GM23338 (cell line): ENCODE results near the gene NDUFS7.

ENCODE experiments used
- CREB1 ChIP-seq: fragments of 250-450 bp; sonication (Bioruptor Pico); IDR thresholded peaks from 2 replicates; pipeline ENCODE4 v1.5.0; 2020; ENCODE audit warnings: low read depth, mild to moderate bottlenecking, moderate library complexity
- CTCF ChIP-seq, 2 experiments: fragments of 200-600 bp in 1 of 2; sonication (generic) in 1 of 2; conservative IDR thresholded peaks; 2 replicates each; pipeline versions ENCODE4 v1.5.1 to v1.6.1; 2016 to 2017; ENCODE audit warnings: antibody characterized with exemption in 2 of 2, low read depth in 2 of 2, mild to moderate bottlenecking in 2 of 2, moderate library complexity in 1 of 2
- EZH2phosphoT487 ChIP-seq: fragments of 200-600 bp; sonication (generic); IDR thresholded peaks from one replicate; pipeline ENCODE4 v1.8.1; 2018; ENCODE audit warnings: antibody characterized with exemption; ENCODE audit not compliant: unreplicated experiment
- POLR2AphosphoS5 ChIP-seq: IDR thresholded peaks from 2 replicates; pipeline ENCODE4 v1.6.1; 2016; ENCODE audit warnings: antibody characterized with exemption, low read depth
- REST ChIP-seq: IDR thresholded peaks from one replicate; pipeline ENCODE4 v1.6.1; 2018; ENCODE audit warnings: antibody characterized with exemption; ENCODE audit not compliant: unreplicated experiment
- ZNF331 ChIP-seq: fragments of 250-450 bp; sonication (Bioruptor Pico); IDR thresholded peaks from 2 replicates; pipeline ENCODE4 v1.5.0; 2020; ENCODE audit warnings: low read depth, mild to moderate bottlenecking, moderate library complexity

- TF ChIP-seq CTCF (conservative IDR thresholded peaks at IDR 0.05; ENCODE audit: low read depth in 2 of 2) (no peak), REST (no peak), EZH2phosphoT487 (no peak), CREB1 (no peak), ZNF331 (CRISPR knock-in tag) (no peak), POLR2AphosphoS5 (no peak)
Observed at GRCh38 chr19:1387684-1388636, 4.3 kb downstream of the NDUFS7 start.
